Activated CD4-positive, alpha-beta T cell treated with anti-CD3 and anti-CD28 coated beads, Interleukin-2, amount 50 U/mL, for 48 hours (primary cell): ENCODE data around the gene COX7A2.

Source experiments
- DNase-seq, 2 experiments: peaks; one replicate each; pipeline ENCODE4 v3.0.0-alpha.2; 2020

COX7A2 gene, protein sequence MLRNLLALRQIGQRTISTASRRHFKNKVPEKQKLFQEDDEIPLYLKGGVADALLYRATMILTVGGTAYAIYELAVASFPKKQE

DNA sequence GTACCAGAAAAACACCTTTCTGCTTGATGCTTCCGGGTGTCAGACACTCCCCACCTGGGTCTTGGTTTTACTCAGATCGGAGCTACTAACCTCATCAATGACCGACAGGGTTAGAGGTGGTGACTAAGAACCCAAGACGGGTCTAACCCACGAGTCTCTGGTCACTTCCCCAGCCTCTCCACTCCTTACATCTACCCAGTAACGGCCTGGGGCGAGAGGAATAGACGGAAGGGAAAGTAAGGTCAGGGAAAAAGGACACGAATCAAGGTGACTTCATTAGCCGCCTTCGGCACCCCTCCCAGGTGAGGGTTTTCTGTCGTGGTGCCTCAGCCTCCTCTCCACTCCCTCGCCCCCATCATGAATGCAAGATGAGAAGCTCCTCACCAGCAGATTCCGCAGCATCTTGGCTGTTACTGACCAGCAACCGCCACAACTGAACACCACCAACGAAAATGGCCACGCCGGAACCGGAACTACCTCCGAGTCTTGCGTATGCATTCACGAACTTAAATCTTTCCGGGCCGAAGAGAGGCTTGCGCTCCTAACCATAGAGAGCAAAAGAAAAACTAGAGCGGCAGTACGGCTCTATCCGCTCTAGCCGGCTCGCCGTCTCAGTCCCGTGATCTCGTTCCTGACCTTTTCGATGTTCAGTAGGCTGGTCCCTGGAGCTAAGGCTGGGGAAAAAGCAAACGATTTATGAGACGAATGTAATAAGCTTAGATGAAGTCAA, at the start of gene COX7A2:
Gene COX7A2 (minus strand): TSS at position 469 of the 730 bp plus-strand sequence. CDS start 67 bp downstream, at position 402.
- DNase-seq, result peak; percentile 83 to 89

DNA sequence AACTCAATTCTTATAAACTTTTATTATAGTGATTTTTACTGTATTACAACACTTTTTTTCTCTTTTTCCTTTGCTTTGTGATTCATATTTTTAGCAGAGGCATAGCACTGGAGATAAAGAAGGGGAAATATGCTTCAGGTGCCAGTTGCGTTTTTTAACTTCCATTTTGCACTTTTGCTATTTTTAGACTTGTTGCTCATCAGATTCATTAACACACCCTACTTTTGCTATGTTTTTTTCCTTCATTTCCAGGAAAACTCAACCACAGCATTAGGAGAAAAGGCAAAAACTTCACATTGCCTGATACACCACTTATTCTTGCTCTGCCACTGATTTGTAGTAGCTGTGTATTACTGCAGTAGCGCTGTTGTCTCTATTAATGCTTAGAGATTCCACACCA, 49.0 kb upstream of the COX7A2 start:
- no peak for DNase-seq

DNA sequence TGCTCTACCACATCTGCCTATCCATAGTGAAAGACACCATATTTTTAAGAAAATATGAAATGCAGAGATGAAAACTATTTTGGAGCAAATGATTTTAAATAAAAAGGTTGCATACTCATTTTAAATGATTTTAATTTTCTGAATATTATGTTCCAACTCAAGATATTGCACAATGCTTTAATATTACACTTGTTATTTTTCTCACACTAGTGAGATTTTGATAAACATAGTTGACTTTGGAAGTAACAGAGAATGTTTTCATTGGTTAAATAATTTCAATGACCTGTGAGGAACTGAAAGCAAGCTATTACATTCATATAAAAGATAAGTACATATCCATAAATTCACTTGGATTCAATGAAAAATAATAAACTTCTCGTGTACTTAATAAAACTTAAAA, 48.1 kb upstream of the COX7A2 start:
- no peak for DNase-seq

DNA sequence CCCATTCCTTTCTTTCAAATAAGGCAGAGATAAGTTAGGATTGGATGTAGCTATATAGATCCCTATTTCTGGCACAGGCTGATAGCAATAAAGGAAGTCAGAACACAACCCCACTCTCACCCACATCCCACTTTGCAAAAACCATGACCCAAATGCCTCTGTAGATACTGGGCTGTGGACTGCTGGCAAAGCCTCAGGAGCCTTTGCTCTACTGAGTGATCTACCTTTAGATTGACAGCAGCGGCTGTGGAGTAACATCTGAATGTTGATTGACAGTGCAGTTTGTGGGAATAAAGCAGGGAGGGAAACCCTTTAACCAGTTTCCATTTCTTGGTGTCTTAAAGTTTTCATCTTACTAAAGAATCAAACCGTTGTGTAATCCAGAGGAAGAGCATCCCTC, 47.7 kb upstream of the COX7A2 start:
- DNase-seq, result no peak

DNA sequence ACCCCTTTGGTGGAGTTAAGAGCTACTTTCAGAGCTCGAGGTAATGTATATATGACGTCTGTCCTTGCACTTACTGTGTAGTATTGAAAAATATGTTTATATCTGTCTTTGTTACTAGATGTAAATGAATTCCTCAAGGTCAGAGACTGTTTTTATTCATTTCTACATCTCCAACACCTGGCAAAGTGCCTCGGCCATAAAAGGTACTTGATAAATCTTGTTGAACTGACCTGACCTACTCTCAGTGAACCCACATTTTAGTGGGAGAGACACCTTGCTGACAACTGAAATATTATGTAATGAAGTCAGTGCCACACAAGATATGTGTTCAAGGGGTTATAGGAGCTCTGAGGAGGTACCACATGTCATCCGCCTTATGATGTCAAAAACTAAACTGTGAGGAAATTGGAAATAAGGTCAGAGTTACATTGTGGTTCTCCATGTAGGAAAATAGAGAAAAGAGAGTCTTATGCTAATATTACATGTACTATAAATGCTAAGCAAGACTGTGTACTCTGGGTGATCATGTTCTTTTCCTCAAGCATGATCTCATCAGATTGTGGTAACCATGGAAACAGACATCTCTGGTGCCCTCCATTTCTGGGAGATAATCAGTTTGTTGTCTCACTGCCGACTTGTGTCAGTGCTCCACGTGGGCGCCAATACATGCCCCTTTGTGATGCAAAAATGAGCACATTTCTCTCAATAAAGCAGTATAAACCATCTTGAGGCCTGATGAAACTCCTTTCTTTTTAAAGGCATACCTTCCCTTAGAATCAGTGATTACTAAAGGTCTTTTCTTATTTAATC, 46.7 kb upstream of the COX7A2 start:
- no peak for DNase-seq

DNA sequence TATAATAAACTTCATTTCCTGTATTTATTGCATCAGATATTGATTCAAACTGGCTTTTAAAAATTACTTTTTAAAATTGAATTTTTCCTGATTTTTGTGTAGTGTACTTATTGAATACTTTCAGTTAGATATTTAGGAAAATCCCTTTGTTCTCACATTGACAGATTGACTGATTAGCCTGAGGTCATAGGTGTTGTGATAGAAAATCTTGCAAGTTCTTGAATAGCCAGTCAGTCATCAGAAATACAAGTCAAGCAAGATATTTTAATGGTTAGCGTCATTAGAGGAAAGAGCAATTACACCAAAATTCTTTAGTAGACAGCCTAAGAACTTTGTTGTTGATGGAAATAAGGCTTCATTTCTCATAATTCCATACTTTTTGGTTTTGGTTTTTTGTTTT, 44.4 kb upstream of the COX7A2 start:
- DNase-seq, result no peak

DNA sequence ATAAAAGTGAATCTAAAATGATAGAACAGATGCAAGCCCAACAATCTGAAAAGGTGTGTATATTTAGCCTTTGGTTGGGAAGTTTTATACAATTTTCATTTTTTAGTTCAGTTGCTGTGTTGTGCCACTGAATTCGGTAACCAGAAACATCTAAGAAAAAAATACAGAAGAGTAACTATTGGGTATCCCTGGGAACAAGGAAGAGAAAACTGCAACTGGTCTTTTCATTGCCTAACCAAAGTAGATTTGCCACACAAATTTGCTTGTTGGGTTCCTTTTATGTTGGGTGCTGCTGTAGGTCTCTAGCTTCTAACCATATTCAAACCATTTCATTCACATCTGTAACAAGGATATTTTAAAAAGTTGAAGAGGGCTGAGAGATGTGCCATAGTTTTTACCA, 43.8 kb upstream of the COX7A2 start:
- DNase-seq, result no peak

DNA sequence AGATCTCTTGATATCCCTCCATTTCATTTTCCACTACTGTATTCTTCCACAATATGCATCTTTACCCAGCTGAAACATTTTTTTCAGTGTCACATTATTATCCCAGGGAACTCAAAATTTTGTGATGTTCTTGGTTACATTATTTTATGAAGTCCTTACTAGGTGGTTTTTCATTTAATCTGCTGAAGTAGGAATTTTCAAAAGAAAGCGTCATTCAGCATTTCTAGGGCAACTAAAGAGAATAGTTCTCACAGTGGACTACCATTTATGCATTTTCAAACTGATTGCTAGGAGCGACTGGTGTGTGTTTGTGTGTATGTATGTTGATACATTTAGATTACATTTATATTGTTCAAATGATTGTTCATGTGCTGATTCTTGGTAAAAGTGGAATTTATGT, 43.4 kb upstream of the COX7A2 start:
- DNase-seq, result no peak

DNA sequence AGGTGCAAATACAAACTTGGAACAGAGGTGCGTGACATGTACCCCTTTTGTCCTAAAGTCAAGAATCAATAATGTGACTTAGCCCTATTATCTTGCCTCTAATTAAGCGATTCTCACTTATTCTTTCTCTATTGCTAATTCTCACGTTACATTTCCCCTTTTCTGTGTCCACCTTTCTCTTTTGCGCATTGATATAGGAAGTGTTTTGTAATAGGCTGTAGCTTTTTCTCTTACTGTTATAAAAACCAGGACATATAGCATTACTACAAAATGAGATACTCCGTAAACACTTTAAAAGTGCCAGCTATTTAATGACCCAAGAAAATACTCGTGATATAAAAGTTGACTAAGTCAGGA, 41.7 kb upstream of the COX7A2 start:
- no peak for DNase-seq

DNA sequence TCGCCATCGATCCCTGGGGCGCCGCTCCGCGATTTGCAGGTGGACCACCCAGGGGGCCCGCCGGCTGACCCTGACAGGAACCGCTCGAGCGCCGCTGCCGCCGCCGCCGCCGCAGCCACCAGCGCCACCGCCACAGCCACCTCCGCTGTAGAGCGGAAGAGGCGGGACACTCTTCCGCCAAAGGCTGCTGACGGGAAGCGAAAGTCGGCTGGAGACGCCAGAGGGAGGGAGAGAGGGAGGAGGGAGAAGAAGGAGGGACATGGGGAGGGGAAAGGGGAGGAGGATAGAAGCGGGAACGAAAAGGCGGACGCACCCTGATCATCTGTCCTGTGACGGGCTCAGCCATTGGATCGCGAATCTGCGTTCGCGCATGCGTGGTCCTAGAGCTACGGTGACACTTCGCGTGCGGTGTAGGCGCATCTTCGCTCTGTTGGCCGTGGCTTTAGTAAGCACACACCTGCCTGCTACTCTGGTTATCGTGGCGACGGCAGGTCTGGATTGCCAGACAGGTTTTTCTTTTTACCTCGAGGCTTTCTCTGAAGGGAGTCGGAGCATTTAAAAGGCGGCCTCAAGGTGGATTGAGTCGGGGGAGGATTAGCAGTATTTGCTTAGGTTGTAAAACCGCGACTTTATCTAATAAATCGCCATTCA, 41.2 kb upstream of the COX7A2 start, which contains the start of gene TMEM30A:
Gene TMEM30A (minus strand): TSS at position 161 of the 651 bp plus-strand sequence. CDS start 154 bp downstream, at position 7.
- DNase-seq, result peak; percentile 94 to 96

DNA sequence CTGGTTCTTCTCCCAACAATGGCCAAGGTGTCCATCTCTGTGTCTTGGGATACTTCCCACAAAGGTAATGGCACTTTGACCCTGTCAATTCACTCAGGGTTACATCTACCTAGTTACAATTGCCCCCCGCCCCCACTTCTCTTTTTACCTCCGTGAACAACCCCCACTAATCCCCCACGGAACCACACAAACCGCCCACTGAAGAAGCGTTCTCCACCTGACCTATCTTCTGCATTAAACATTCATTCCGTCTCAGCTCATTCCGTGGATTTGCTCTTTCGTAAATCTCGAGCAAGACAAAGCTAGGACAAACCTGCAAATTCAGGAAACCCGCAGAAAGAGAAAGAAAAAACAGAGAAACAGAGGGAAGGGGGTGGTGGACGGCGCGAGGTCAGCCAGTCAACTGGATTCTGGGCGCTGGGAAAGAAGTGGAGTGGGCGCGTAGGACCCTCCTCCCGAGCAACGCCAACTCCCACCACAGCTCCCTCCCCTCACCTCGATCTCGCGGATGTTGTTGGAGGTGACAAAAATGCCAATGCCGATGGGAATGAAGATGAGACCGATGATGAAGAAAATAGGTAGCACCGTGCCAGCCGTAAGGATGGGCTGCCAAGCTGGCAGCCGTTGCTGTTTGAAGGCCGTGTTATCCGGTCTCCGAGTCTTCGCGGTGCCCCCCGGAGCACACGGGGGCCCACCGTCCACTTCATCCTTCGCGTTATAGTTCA, 40.5 kb upstream of the COX7A2 start:
- peak; percentile 11 to 35 for DNase-seq

DNA sequence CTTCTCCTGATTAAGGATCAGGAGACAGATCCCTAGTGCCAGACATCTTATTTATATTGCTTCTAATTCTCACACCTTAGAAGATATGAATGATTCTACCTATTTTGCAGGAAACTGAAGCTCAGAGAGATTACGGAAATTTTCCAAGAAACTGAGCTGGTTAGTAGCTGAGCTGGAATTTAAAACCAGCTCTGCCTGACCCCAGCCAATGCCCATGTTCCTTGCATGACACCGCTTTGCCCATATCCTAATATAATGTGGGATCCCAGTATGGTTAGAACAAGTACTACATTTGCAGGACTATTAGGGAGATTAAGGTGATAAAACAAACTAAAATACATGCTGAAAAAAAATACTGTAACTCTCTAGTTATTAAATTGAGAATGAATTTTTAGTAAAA, 39.1 kb upstream of the COX7A2 start:
- DNase-seq, result no peak

DNA sequence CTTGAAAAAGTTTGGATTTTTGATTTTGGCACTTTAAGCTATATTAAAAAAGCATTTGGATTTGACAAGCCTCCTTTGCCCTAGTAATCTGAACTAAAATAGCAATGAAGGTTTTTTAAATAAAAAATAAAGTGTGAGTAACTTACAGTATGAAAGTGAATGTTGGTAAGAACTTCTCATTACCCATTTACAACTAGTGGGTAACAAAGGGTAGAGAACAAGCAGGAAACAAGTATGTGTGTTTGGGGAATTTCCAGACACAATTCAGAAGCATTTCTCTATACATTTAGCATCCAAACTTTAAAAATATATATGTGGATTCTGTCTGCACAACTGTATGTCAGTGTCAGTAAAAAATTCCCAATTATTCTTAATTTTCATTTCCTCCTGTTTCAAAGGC, 38.1 kb upstream of the COX7A2 start:
- no peak for DNase-seq

DNA sequence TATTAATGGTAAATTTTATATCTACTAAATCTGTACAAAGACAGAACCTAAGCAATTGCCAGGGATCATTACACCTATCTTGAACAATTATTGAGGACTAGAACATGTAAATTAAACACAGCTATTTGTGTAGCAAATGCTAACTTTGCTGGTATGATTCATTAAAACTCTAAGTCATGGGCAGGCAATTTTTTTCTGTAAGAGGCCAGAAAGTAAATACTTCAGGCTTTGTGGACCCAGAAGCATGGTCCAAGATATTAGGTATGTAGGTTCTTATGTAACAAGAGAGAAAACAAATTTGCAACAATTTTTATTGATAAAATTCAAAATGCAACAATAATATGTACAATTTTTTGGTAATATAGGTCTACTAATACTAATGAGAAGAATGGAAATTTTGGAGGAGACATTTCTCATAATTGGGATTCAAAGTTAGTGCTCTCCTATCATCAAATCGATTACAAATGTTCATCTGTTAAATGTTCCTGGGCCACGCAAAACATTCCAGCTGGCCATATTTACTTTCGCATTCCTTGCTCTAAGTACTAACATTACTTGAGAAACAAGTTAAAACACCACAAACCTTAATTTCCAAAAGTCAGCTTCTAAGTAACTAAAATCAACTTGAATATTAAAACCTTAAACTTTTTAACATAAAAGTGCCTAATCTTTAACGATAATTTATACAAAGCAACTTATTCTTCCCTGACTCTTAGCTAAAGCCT, 36.7 kb upstream of the COX7A2 start:
- DNase-seq, result no peak

DNA sequence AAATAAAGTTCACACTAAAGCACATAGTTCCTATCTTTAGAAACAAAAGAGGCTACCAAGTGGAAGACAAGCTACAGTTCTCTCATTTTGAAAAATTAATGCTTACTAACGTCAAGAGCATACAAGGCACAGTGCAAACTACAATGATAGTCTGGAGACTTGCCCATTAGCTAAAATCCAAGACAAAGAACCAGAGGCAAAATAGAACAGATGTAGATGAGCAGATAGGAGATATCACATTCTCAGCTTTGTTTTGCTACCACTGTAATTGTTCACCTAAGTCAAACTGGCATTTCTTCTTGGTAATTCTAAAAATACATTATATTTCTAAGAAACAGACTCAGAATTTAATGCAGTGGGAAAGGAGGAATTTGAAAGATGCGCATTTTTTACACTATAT, 35.8 kb upstream of the COX7A2 start:
- no peak for DNase-seq

DNA sequence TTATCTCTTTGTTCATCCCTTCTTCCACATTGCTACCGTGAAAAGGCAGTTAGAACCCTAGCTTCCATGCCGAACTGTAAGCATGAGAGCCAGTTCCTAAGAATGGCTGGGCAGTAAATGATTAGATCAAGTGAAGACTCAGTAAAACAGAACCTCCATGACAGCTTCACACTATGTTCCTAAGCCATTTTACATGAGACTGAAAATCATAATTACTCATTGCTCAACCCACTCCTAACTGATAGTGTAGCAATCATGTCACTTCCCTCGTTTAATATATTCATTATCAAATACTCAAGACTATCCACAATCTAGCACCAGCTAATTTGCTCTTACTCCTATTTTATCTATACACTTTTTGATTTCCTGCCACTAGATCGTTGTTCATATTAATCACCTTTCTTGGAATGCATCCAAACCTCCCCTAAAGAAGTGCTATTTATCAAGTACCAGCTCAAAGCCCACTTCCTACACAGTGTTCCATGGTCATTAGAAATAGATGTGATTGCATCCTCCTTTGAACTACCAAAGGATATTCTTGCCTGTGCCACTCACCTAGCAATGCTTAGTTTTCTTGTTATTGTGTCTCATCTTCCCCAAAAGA, 35.0 kb upstream of the COX7A2 start:
- DNase-seq, result no peak

DNA sequence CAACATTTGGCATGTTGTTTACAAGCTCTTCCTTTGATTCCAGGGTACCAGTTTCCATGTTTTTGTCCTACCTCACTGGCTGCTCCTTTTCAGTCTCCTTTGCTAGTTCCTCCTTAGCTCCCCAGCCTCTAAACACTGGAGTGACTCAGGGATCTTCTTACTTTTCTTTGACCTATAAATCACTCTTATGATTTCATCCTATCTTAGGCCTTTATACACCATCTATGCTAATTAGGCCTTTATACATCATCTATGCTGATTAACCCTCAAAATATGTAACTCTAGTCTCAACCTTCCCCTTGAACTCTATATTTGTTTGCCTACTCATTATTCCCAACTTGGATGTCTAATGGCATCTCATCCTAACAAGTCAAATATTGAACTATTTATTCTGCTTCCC, 31.5 kb upstream of the COX7A2 start:
- no peak for DNase-seq

DNA sequence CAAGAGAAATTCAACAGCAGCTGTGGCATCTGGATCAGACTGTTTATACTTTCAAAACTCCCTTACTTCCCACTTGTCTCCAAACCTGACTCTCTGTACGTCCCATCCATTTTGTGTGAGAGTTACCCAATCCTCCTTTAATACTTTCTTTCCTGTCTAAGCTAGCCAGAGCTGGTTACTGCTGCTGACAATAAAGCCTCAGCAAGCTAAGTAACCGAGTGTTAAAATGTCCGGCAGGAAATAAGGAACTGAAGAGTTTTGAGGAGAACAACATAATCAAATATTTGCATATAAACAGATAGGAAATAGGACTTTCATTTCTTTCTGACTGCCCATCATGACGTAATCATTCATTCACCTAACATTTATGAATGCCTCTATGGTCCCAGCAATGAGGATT, 29.4 kb upstream of the COX7A2 start:
- no peak for DNase-seq

DNA sequence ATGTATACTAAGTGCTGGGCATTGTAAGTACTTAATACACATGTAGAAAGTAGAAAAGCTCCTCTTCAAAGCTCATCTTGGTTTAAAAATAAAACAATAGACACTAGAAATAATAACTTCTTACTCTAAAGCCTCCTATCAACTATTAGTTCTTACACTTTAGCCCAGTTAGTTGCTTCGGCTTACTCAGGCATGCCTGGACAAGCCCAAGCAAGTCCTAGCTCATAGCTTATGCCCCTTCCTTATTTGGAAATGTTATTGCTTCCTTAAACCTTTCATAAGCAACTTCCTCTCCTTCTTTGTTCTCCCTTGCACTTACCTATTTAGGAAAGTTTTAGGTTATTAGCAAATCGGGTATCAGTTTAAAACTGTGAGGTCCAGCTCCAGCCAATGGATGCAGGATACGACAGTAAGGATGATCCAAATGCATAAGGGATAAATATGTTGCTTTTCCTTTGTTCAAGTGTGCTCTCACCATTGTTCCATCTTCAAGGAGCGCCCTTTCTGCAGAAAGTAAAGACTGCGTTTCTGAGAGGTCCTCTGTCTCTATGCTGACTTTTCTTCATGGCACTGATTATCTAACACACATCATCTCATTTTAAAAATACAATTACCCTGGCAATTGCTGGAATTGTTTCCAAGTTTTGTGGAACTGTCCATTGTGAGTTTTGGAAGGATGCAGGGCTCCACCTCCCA, 28.7 kb upstream of the COX7A2 start:
- no peak for DNase-seq

DNA sequence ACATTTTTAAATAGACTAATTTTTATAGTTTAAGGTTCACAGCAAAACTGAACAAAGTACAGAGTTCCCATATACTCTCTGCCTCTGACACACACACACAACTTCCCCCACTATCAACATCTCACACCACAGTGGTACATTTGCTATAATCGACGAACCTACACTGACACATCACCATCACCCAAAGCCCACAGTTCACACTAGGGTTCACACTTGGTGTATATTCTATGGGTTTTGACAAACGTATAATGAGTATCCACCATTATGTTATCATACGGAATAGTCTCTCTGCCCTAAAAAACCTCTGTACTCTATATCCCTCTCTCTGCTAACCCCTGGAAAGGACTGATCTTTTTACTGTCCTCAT, 25.4 kb upstream of the COX7A2 start:
- DNase-seq, result no peak
